SK-N-MC (cell line): ENCODE results near the gene SEMA4D.

Experiments used
- DNase-seq: peaks from one replicate; pipeline ENCODE4 v3.0.0-alpha.2; 2011; ENCODE audit warnings: low read depth, low spot score
- H3K27ac ChIP-seq: fragments of 200-600 bp; sonication (generic); 2 replicates; pipeline ENCODE4 v1.5.1; 2016; ENCODE audit warnings: mixed run types
- H3K36me3 ChIP-seq: fragments of 200-600 bp; sonication (generic); 2 replicates; pipeline ENCODE4 v1.6.1; 2017; ENCODE audit warnings: antibody characterized with exemption, low read length, mixed read lengths; ENCODE audit not compliant: insufficient read depth
- H3K4me3 ChIP-seq: fragments of 200-600 bp; sonication (generic); 2 replicates; pipeline ENCODE4 v1.5.1; 2016
- H3K9ac ChIP-seq: fragments of 200-600 bp; sonication (generic); 2 replicates; pipeline ENCODE4 v1.8.0; 2017; ENCODE audit warnings: mixed run types, mixed read lengths; ENCODE audit not compliant: insufficient read length
- H3K9me3 ChIP-seq: fragments of 200-600 bp; sonication (generic); 2 replicates; pipeline ENCODE4 v1.6.1; 2017; ENCODE audit warnings: low read depth, mild to moderate bottlenecking, antibody characterized with exemption, low read length, moderate library complexity, mixed read lengths
- EZH2 ChIP-seq: fragments of 200-600 bp; sonication (generic); IDR thresholded peaks from one replicate; pipeline ENCODE4 v1.6.1; 2017; ENCODE audit warnings: antibody characterized with exemption
- FOXP2 ChIP-seq: optimal IDR thresholded peaks from 2 replicates; pipeline ENCODE3; 2011; ENCODE audit warnings: mild to moderate bottlenecking, moderate library complexity; ENCODE audit not compliant: insufficient read depth; ENCODE audit errors: extremely low read length, control extremely low read depth
- POLR2AphosphoS5 ChIP-seq: IDR thresholded peaks from 2 replicates; pipeline ENCODE4 v1.6.1; 2012; ENCODE audit warnings: mild to moderate bottlenecking, low read depth, low read length, borderline replicate concordance

SEMA4D gene

GRCh38 chr9:89498852-89499480 lies 1.1 kb upstream of the SEMA4D start:
- H3K27ac ChIP-seq = no peak overlapping the region
- H3K4me3 ChIP-seq = no peak overlapping the region; the same call in 1 of the 2 replicates
- no peak for DNase-seq
- H3K9me3 ChIP-seq = no peaks in the 10 kb centered on the region
- H3K9ac ChIP-seq = no peak overlapping the region
- TF ChIP-seq POLR2AphosphoS5 (no peak), FOXP2 (no peak), EZH2 (no peak)
- H3K36me3 ChIP-seq = no peaks in the 10 kb centered on the region

GRCh38 chr9:89497257-89497963 lies 503 bp downstream of the SEMA4D start:
- TF ChIP-seq FOXP2 (no peak), EZH2 (no peak), POLR2AphosphoS5 (no peak)
- peak overlapping the region; percentile 73 for H3K9ac ChIP-seq
- H3K36me3 ChIP-seq = no peaks in the 10 kb centered on the region
- H3K27ac ChIP-seq = no peak overlapping the region
- no peaks in the 10 kb centered on the region for H3K9me3 ChIP-seq
- no peak for DNase-seq
- peak overlapping the region; percentile 76 for H3K4me3 ChIP-seq

- no peak for DNase-seq
- Histone ChIP-seq H3K27ac (no peak overlapping the region), H3K36me3 (no peaks in the 10 kb centered on the region), H3K4me3 (peak overlapping the region; percentile 76), H3K9me3 (no peaks in the 10 kb centered on the region), H3K9ac (no peak overlapping the region)
- TF ChIP-seq FOXP2 (no peak), EZH2 (no peak), POLR2AphosphoS5 (no peak)
Measured at GRCh38 chr9:89496645-89497256, 1.2 kb downstream of the SEMA4D start.

- H3K9me3 ChIP-seq = no peaks in the 10 kb centered on the region
- no peak overlapping the region for H3K9ac ChIP-seq
- no peak for TF ChIP-seq FOXP2
- TF ChIP-seq POLR2AphosphoS5 = no peak
- no peak for TF ChIP-seq EZH2
- no peaks in the 10 kb centered on the region for H3K36me3 ChIP-seq
- no peak for DNase-seq
- no peak overlapping the region for H3K4me3 ChIP-seq
- no peak overlapping the region for H3K27ac ChIP-seq
Measured at GRCh38 chr9:89495824-89496560, 1.9 kb downstream of the SEMA4D start.

GRCh38 chr9:89494199-89494598 lies 3.7 kb downstream of the SEMA4D start:
- Histone ChIP-seq H3K27ac (no peak overlapping the region), H3K4me3 (no peak overlapping the region), H3K9me3 (no peaks in the 10 kb centered on the region), H3K36me3 (no peaks in the 10 kb centered on the region), H3K9ac (no peak overlapping the region)
- TF ChIP-seq POLR2AphosphoS5 (no peak), FOXP2 (no peak), EZH2 (no peak)
- no peak for DNase-seq

- Histone ChIP-seq H3K36me3 (no peaks in the 10 kb centered on the region), H3K9ac (no peak overlapping the region), H3K27ac (no peak overlapping the region), H3K4me3 (no peak overlapping the region), H3K9me3 (no peaks in the 10 kb centered on the region)
- DNase-seq = no peak
- no peak for TF ChIP-seq FOXP2
- TF ChIP-seq POLR2AphosphoS5 = no peak
- no peak for TF ChIP-seq EZH2
Measured at GRCh38 chr9:89493671-89494070, 4.2 kb downstream of the SEMA4D start.

- no peak overlapping the region for H3K4me3 ChIP-seq
- no peak for DNase-seq
- no peak for TF ChIP-seq FOXP2
- H3K9me3 ChIP-seq = no peaks in the 10 kb centered on the region
- no peaks in the 10 kb centered on the region for H3K36me3 ChIP-seq
- H3K9ac ChIP-seq = no peak overlapping the region
- H3K27ac ChIP-seq = no peak overlapping the region
Measured at GRCh38 chr9:89493181-89493580, 4.7 kb downstream of the SEMA4D start.

- Histone ChIP-seq H3K36me3 (no peaks in the 10 kb centered on the region), H3K9me3 (no peaks in the 10 kb centered on the region)
- no peak for TF ChIP-seq POLR2AphosphoS5
- TF ChIP-seq FOXP2 = no peak
- no peak for TF ChIP-seq EZH2
Measured at GRCh38 chr9:89492586-89492985, 5.3 kb downstream of the SEMA4D start.

More at GRCh38 chr9:89492586-89492985, 5.3 kb downstream of the SEMA4D start:
- H3K4me3 ChIP-seq = no peak overlapping the region
- no peak overlapping the region for H3K27ac ChIP-seq
- no peak for DNase-seq
- H3K9ac ChIP-seq = no peak overlapping the region
